MG63 (cell line): Measurements from ENCODE around the gene C19orf47. TPM values are rescaled to one million over a fixed set of nuclear protein-coding genes. Genes with fewer than 3 reads are reported as not detected.

ENCODE experiments used
- DNase-seq: peaks from one replicate; pipeline ENCODE4 v3.0.0-alpha.2; 2020
- H3K27me3 ChIP-seq: fragments of 250-450 bp; sonication (Bioruptor Pico); 2 replicates; pipeline ENCODE4 v1.5.1; 2020; ENCODE audit warnings: mild to moderate bottlenecking, moderate library complexity
- H3K36me3 ChIP-seq: fragments of 250-450 bp; sonication (Bioruptor Pico); 2 replicates; pipeline ENCODE4 v1.5.1; 2020; ENCODE audit warnings: mild to moderate bottlenecking, moderate library complexity
- H3K4me3 ChIP-seq: fragments of 250-450 bp; sonication (Bioruptor Pico); 2 replicates; pipeline ENCODE4 v1.5.1; 2020; ENCODE audit warnings: mild to moderate bottlenecking, moderate library complexity
- H3K9me3 ChIP-seq: fragments of 250-450 bp; sonication (Bioruptor Pico); 2 replicates; pipeline ENCODE4 v1.5.1; 2020; ENCODE audit warnings: mild to moderate bottlenecking, moderate library complexity
- total RNA-seq: library from RNA; depleted of rRNA; stranded (reverse); fragments of >200 nt; shearing (Covaris generic); gene quantifications from 2 replicates; pipeline ENCODE4 v1.2.3, GENCODE V29; 2014; ENCODE audit warnings: low replicate concordance

Gene C19orf47
- total RNA-seq, 1 experiment from 2014 or later, result 37.3 TPM

DNA sequence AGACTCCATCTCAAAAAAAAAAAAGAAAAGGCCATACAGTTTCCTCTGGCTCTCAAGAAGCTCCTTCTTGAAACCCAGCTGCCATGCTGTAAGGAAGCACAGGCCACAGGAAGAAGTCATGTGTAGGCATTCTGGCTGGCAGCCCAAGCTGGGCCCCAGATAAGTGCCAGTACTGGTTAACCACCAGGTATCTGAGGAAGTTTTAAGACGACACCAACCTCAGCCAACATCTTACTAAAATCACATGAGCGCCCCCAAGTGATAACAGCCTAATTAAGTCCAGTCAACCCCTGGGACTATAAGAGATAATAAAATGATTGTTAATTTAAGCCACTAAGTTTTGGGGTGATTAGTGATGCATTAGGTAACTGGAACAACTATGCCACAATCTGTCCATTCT lies 35.7 kb downstream of the C19orf47 start:
- no peaks in the 10 kb centered on the region for H3K27me3 ChIP-seq
- DNase-seq, result no peak
- no peaks in the 10 kb centered on the region for H3K9me3 ChIP-seq
- peaks cover 4% of the 10 kb centered on the region for H3K36me3 ChIP-seq
- no peak overlapping the region for H3K4me3 ChIP-seq

DNA sequence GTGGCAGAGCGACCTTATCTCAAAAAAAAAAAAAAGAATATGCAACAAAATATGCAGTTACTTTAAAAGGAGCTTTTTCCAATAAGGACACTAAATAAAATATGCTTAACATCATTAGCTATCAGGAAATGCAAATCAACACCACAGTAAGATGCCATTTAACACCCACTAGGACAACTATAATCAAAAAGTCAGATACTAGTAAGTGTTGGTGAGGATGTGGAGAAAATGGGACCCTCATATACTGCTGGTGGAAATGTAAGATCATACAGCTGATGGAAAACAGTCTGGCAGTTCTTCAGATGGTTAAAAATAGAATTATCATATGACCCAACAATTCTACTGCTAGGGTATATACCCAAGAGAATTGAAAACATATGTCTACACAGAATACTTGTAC lies 38.5 kb downstream of the C19orf47 start:
- Histone ChIP-seq H3K9me3 (no peaks in the 10 kb centered on the region), H3K4me3 (no peak overlapping the region), H3K27me3 (no peaks in the 10 kb centered on the region), H3K36me3 (no peaks in the 10 kb centered on the region; the same call in 1 of the 2 replicates)
- DNase-seq, result no peak

DNA sequence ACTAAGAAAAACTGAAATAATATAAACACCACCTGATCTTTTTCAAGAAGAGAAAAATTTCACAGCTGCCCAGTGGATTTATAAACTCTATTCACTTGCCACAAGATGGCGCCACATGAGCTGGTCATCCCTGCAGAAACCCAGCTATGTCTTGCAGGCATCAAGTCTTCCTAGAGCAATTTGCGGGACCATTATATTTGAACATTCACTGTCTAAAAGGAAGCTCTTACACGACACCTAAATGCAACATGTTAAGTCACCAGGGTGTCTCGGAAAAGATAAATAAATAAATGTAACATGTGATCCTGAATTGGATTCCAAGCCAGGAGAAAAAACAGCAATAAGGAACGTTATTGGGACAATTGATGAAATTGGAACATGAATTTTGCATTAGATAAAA lies 42.8 kb downstream of the C19orf47 start:
- DNase-seq, result peak; percentile 69
- Histone ChIP-seq H3K9me3 (no peaks in the 10 kb centered on the region), H3K27me3 (no peaks in the 10 kb centered on the region), H3K4me3 (no peak overlapping the region), H3K36me3 (no peaks in the 10 kb centered on the region; the same call in 1 of the 2 replicates)

DNA sequence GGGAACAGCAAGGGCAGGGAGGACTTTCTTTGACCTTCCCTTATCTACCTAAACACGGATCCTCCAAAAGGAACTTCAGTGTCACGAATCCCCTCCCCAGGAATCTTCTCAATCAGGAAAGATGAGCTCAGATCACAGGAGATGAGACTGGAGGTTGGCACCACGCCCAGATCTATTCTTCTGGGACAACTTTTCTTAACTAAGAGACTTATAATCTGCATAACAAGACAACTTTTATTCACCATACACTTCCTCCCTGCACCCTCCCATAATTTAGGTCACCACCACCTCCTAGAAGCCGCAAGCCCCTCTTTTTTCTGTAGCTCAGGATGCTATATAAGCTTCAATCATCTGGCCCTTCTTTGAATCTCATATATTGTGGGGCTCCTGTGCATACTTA lies 43.9 kb downstream of the C19orf47 start:
- Histone ChIP-seq H3K4me3 (no peak overlapping the region), H3K9me3 (no peaks in the 10 kb centered on the region), H3K27me3 (no peaks in the 10 kb centered on the region), H3K36me3 (no peaks in the 10 kb centered on the region; the same call in 1 of the 2 replicates)
- no peak for DNase-seq

DNA sequence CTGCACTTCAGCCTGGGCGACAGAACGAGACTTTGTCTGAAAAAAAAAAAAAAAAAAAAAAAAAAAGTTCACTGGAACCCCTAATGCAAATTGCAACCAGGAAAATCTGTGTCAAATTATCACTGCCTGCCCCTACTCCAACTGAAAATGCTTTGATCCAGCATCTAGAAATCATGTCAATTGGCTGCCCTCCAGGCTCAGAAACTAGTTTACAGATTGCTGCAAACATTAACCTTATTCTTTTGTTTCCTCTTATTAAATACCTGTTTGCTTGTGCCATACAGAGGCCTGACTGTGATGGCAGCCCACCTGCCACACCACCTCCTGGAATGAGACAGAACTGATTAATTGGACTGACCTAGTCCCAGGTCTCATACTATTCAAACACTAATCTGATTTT lies 44.4 kb downstream of the C19orf47 start:
- Histone ChIP-seq H3K36me3 (no peaks in the 10 kb centered on the region; the same call in 1 of the 2 replicates), H3K4me3 (no peak overlapping the region), H3K27me3 (no peaks in the 10 kb centered on the region), H3K9me3 (no peaks in the 10 kb centered on the region)
- DNase-seq, result no peak

DNA sequence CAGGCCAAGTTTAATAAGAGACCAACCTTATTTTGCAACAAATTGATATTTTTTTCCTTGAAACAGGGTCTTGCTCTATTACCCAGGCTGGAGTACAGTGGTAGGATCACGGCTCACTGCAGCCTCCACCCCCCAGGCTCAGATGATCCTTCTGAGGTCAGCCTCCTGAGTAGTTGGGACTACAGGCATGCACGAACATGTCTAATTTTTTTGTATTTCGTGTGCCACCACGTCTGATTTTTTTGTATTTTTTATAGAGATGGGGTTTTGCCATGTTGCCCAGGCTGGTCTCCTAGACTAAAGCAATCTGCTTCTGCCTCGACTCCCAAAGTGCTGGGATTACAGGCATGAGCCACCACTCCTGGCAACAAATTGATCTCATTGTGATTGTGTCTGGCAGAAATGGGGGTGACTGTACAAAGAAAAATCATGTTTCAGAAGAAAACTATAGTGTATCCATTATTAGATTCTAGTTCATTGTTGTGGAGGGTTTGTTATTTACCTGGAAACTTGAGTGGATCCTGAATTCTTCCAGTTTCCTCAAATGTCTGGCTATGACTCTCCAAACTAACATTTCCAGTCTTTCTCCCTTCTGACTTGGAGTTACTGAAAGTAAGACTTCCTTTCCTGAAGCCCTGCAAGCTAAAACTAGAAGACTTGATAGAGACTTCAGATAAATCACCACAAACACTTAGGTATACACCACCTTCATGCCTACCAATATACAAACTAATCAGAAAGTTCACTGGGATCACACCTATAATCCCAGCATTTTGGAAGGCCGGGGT lies 45.8 kb downstream of the C19orf47 start:
- Histone ChIP-seq H3K4me3 (no peak overlapping the region), H3K27me3 (no peaks in the 10 kb centered on the region), H3K9me3 (no peaks in the 10 kb centered on the region), H3K36me3 (no peaks in the 10 kb centered on the region; the same call in 1 of the 2 replicates)
- DNase-seq, result no peak

DNA sequence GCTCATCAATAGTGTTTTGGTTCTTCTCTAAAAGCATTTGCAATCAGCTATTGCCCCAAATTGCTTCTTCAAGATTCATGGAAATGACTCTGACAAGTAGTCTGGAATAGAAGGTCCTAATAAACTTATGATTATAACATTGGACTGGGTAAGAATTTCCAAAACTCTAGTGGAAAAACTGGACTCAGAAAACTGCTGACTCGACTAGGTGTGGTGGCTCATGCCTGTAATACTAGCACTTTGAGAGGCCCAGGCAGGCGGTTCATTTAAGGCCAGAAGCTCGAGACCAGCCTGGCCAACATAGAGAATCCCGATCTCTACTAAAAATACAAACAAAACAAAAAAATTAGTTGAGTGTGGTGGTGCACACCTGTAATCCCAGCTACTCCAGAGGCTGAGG lies 47.5 kb downstream of the C19orf47 start:
- Histone ChIP-seq H3K9me3 (no peaks in the 10 kb centered on the region), H3K4me3 (no peak overlapping the region), H3K36me3 (no peaks in the 10 kb centered on the region; the same call in 1 of the 2 replicates), H3K27me3 (no peaks in the 10 kb centered on the region)
- DNase-seq, result no peak

DNA sequence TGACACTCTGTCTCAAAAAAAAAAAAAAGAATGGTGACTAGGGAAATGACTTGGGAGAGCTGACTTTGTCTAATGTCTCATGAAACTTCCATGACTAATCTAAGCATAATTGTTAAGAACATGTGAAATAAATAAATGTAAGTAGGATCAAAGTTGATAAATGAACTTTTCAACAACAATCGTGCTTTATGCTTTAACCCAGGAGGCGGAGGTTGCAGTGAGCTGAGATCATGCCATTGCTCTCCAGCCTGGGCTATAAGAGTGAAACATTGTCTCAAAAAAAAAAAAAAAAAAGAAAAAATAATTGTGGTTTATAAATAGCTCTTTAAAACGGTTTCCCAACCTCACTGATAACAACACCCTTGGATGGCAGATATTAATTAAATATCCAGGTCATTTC lies 50.2 kb downstream of the C19orf47 start:
- H3K4me3 ChIP-seq, result no peak overlapping the region
- no peak for DNase-seq
- H3K9me3 ChIP-seq, result no peaks in the 10 kb centered on the region
- no peaks in the 10 kb centered on the region; the same call in 1 of the 2 replicates for H3K36me3 ChIP-seq
- no peaks in the 10 kb centered on the region for H3K27me3 ChIP-seq

DNA sequence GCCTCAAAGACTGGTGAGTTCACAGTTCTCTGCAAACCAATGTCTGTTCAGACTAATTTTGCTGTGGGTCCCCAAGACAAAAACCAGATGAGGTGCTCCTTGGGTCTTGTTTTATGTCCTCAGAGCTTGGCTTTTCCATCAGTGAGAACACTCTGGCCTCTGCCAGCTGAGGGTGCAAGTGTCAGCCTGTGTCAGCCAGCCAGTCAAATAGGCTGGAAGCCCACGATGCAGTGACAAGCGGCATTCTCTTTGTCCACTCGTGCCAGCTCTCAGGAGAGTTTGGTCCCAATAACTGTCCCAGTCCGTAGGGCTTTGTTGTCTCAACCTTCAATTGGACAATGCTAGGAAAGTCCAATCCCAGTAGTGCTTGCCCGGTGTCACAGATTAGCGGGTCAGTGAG lies 53.6 kb downstream of the C19orf47 start:
- H3K36me3 ChIP-seq, result no peaks in the 10 kb centered on the region
- H3K27me3 ChIP-seq, result no peaks in the 10 kb centered on the region
- no peak for DNase-seq
- H3K9me3 ChIP-seq, result no peaks in the 10 kb centered on the region
- H3K4me3 ChIP-seq, result no peak overlapping the region

DNA sequence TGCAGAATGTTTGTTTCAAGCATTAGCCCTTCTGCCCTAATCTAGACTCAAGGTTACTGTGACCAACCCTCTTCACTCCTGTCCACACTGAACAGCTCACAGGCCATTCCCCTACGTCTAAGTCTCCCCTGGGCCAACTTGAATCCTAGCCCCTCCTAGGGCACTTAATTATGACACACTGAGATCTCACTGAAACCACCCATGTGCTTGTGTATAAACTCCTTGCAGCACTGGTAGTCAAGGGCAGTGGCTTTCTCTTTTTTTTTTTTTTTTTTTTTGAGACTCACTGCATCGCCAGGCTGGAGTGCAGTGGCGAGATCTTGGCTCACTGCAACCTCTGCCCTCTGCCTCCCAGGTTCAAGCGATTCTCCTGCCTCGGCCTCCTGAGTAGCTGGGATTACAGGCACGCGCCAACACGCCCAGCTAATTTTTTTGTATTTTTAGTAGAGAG lies 61.2 kb downstream of the C19orf47 start:
- Histone ChIP-seq H3K27me3 (no peaks in the 10 kb centered on the region), H3K4me3 (no peak overlapping the region), H3K36me3 (peaks cover 14% of the 10 kb centered on the region), H3K9me3 (no peaks in the 10 kb centered on the region)
- DNase-seq, result no peak

DNA sequence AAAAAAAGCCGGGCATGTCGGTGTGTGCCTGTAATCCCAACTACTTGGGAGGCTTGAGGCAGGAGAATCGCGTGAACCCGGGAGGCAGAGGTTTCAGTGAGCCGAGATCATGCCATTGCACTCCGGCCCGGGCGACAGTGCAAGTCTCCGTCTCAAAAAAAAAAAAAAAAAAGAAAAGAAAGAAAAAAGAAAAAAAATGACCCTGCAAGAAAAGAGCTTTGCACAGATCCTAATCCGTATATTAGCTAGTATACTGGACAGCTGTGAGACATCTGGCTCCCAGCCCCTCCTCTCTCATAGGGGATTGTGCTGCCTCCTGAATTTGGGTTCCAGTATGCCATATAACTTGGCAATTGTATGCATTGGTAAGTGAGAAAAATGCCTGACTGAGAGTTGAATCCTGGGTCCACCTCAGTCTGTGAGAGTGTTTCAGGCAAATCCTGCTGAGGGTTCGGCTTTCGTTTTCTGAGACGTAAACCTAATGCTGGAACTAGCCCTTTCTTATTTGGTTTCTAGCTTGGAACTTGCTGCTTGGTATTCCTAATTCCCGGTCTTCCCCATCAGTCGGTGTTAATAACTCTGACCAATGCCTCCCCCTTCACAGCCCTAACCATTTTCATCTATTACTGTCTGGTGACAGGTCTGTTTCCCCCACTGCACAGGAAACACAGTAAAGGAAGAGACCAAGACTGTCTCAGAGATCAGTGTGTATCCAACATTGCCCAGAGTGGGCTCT lies 61.8 kb downstream of the C19orf47 start:
- H3K9me3 ChIP-seq, result no peaks in the 10 kb centered on the region
- peaks cover 20% of the 10 kb centered on the region for H3K36me3 ChIP-seq
- H3K27me3 ChIP-seq, result no peaks in the 10 kb centered on the region
- no peak for DNase-seq
- no peak overlapping the region for H3K4me3 ChIP-seq

DNA sequence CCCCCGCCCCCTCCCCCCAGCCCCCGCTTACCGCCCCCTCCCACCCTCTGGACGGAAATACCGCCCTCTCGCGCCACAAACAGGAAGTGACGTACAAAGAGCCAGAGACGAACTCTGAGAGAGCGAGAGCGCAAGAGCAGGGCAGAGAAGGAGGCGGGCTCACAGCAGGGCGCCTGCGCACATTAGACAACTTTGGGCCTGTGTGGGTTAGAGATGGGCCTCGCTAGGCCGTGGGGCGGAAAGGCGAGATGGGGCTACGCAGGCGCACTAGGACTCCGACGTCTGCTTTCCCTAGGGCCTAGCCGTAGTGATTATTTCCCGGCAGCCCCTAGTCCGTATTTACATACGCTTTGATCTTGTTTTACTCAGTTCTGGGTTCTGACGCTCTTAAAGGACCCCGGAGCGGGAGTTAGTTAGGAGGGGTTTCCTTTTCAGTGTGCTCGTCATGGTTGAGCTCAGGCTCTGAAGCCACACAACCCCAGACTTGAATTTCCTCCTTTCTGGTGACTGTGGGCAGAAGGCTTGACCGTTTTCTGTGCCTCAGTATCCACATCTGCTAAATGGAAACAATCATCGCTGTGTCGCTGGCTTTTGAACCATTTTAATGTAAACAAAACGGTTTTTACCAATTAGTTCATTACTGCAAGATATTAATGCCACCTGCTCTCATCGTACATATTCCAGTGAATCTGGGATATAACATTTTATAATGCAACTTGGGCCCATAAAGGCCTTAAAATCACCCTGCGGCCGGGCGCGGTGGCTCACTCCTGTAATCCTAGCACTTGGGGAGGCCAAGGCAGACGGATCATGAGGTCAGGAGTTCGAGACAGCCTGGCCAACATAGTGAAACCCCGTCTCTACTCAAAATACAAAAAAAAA lies 62.6 kb downstream of the C19orf47 start:
- H3K4me3 ChIP-seq, result peak overlapping the region; percentile 96
- peaks cover 25% of the 10 kb centered on the region for H3K36me3 ChIP-seq
- no peaks in the 10 kb centered on the region for H3K27me3 ChIP-seq
- peak; percentile 100 for DNase-seq
- no peaks in the 10 kb centered on the region for H3K9me3 ChIP-seq

DNA sequence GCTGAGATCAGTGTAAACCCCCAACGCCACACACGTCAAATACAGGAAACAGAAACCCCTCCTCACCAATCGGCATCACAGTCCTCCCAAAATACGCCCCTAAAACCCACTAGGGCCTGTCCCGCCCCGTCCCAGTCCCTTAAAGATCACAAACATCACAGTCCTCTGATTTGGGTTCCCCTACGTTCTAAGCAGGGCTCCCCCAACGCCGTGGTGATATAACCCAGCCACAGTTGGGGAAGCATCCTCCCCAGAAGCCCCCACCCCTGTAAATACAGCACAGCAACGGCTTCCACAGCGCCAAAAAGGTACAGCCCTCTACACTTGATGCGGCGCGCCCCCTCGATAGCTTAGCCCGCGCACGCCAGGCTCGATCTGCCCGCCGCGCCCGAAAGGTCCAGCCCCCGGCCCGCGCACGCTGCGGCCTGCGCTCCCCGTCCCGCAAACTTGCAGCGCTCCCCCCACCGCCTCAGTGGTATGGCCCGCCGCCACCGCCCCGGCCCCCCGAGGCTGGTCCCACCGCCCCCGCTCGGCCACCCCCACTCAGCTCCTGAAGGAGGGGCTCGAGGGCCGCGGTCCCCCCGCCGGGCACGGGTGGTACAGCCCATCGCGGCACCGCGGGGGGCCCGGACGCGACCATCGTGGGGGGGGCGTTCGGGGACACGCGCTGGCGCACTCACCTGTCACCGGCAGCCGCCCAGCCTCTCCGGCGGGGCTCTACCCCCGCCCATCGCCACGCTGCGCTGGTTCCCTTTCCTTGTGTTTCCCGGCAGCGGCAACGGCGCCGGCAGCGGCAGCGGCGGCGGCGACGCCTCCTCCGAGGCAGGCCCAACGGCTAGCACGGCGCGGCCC lies 63.5 kb downstream of the C19orf47 start, which contains the start of gene AKT2:
AKT2 (minus strand) TSS at position 845 of the 852 bp plus-strand sequence. CDS start 20,078 bp downstream, outside the sequence.
- DNase-seq, result peak; percentile 80
- Histone ChIP-seq H3K4me3 (peak within 1 kb of the TSS; percentile 96), H3K9me3 (no peaks in the 10 kb centered on the region), H3K36me3 (peaks cover 25% of the 10 kb centered on the region), H3K27me3 (no peaks in the 10 kb centered on the region)

DNA sequence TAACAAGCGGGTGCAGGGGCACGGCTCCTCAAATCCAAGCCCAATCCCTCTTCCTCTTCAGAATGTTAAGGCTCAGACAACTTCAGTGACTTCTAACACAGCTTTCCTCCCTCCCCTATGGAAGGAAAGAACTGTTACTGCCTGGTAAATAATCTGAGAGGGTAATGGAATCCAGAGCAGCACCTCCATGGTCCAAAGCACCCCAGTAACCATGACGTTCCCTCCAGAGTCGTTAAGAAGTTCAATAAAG lies 64.0 kb downstream of the C19orf47 start:
- Histone ChIP-seq H3K9me3 (no peaks in the 10 kb centered on the region), H3K4me3 (peak overlapping the region; percentile 96), H3K27me3 (no peaks in the 10 kb centered on the region), H3K36me3 (peaks cover 25% of the 10 kb centered on the region)
- DNase-seq, result no peak

DNA sequence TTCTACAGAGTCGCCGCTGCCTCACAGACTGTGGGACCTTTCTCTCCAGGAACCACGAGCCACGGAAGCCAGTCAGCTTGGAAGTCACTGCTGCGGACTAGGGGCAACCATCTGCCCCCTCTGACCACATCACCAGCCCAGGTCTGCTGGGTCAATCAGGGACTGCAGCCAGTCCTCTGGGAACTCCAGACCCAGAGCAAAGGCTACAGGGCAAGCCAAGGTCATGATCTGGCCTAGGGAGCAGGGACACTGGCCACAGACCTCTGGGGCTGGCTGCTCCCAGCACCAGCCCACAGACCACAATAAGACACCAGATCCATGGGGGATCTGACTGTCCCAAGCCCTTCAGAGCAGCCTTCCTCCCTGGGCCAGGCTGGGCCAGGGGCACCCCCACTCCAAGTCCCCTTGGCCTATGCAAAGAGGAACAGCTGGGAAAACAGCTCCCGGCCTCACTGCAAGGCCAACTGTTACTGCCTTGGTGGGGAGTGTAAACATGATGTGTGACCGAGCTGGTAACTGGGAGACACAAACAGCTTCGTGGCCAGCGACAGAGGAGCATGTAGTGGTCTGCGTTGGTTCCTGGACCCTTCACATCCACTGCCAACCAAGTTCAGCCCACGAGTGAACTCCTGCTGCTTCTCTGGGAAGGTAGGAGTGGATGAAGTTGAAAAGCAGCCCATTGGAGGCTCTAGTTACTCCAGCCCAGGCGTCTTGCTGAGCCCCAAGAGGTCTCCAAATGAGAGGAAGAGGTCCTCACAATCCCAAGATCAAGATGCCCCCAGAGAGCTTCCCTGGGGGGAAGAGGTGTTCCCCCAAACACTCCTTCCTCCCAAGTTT lies 64.6 kb downstream of the C19orf47 start:
- H3K9me3 ChIP-seq, result no peaks in the 10 kb centered on the region
- H3K4me3 ChIP-seq, result peak overlapping the region; percentile 96
- no peaks in the 10 kb centered on the region for H3K27me3 ChIP-seq
- no peak for DNase-seq
- peaks cover 25% of the 10 kb centered on the region for H3K36me3 ChIP-seq
